ENCODE data around the gene SHISA5. TPM values are rescaled to one million over a fixed set of nuclear protein-coding genes. Genes with fewer than 3 reads are reported as not detected.
A peak's percentile ranks its signal among the peaks of the same experiment; 100 is the strongest.

The SHISA5 gene
- total and polyA plus RNA-seq, 2 donors from 2014 or later, result 157 to 214 TPM

GRCh38 chr3:48456456-48456855, 47.5 kb downstream of the SHISA5 start:
- Histone ChIP-seq H3K4me3 (ENCODE audit: low read length in 3 of 3) (no peak overlapping the region), H3K27me3 (ENCODE audit: control insufficient read depth, insufficient read depth, low read length) (no peaks in the 10 kb centered on the region), H3K4me1 (ENCODE audit: control insufficient read depth in 2 of 3, insufficient read depth in 2 of 3, low read depth in 1 of 3, low read length in 3 of 3) (no peaks in the 10 kb centered on the region), H3K9ac (ENCODE audit: low read length in 3 of 3) (no peak overlapping the region), H3K9me3 (ENCODE audit: control insufficient read depth in 2 of 3, insufficient read depth in 1 of 3, low read length in 3 of 3) (no peaks in the 10 kb centered on the region), H3K36me3 (ENCODE audit: control insufficient read depth in 2 of 3, insufficient read depth in 3 of 3, low read length in 3 of 3) (peaks cover 12 to 55% (median 22%) of the 10 kb centered on the region in 3 donors), H3K27ac (ENCODE audit: low read depth in 2 of 2, low read length in 2 of 2) (no peak overlapping the region)
- FAIRE-seq (no peak), DNase-seq (peak in 1 of 5 donors; percentile 23)
- intact Hi-C loops (cut with DNase I), result no loop called here
- no peak for TF ChIP-seq CTCF (IDR thresholded peaks at IDR 0.05; ENCODE audit: borderline replicate concordance, extremely low read depth, insufficient read depth)

- Histone ChIP-seq H3K36me3 (ENCODE audit: control insufficient read depth in 2 of 3, insufficient read depth in 3 of 3, low read length in 3 of 3) (peaks cover 3 to 19% (median 9%) of the 10 kb centered on the region in 3 donors), H3K4me3 (ENCODE audit: low read length in 3 of 3) (no peak overlapping the region), H3K27me3 (ENCODE audit: control insufficient read depth, insufficient read depth, low read length) (no peaks in the 10 kb centered on the region), H3K4me1 (ENCODE audit: control insufficient read depth in 2 of 3, insufficient read depth in 2 of 3, low read depth in 1 of 3, low read length in 3 of 3) (peaks cover 4 to 6% (median 5%) of the 10 kb centered on the region in 3 donors), H3K27ac (ENCODE audit: low read depth in 2 of 2, low read length in 2 of 2) (no peak overlapping the region), H3K9me3 (ENCODE audit: control insufficient read depth in 2 of 3, insufficient read depth in 1 of 3, low read length in 3 of 3) (no peaks in the 10 kb centered on the region), H3K9ac (ENCODE audit: low read length in 3 of 3) (no peak overlapping the region)
- FAIRE-seq (no peak), DNase-seq (no peak)
- intact Hi-C loops (cut with DNase I), result no loop called here
- TF ChIP-seq CTCF (IDR thresholded peaks at IDR 0.05; ENCODE audit: borderline replicate concordance, extremely low read depth, insufficient read depth), result no peak
Observed at GRCh38 chr3:48451270-48451669, 52.7 kb downstream of the SHISA5 start.

GRCh38 chr3:48446425-48447193, 57.4 kb downstream of the SHISA5 start, which contains the start of gene ATRIP:
Gene ATRIP (plus strand): TSS chr3:48446737. CDS start chr3:48446846, 109 bp downstream.
- intact Hi-C loops (cut with DNase I), result no loop called here
- no peaks in the 10 kb centered on the region for H3K27me3 ChIP-seq (ENCODE audit: control insufficient read depth, insufficient read depth, low read length)
- DNase-seq (peak; percentile 91 to 97 (median 94)), FAIRE-seq (no peak)
- H3K9me3 ChIP-seq (ENCODE audit: control insufficient read depth in 2 of 3, insufficient read depth in 1 of 3, low read length in 3 of 3), result no peaks in the 10 kb centered on the region
- H3K4me3 ChIP-seq (ENCODE audit: low read length in 3 of 3), result peak within 1 kb of the TSS; percentile 72 to 85 (median 80)
- no peak for TF ChIP-seq CTCF (IDR thresholded peaks at IDR 0.05; ENCODE audit: borderline replicate concordance, extremely low read depth, insufficient read depth)
- peaks cover 4 to 15% (median 9%) of the 10 kb centered on the region in 3 donors for H3K4me1 ChIP-seq (ENCODE audit: control insufficient read depth in 2 of 3, insufficient read depth in 2 of 3, low read depth in 1 of 3, low read length in 3 of 3)
- H3K36me3 ChIP-seq (ENCODE audit: control insufficient read depth in 2 of 3, insufficient read depth in 3 of 3, low read length in 3 of 3), result peaks cover 2 to 9% (median 4%) of the 10 kb centered on the region in 3 donors
- peak within 1 kb of the TSS; percentile 44 to 82 (median 82) for H3K9ac ChIP-seq (ENCODE audit: low read length in 3 of 3)
- H3K27ac ChIP-seq (ENCODE audit: low read depth in 2 of 2, low read length in 2 of 2), result peak within 1 kb of the TSS; percentile 35 to 80
